ENCODE measurements around the gene ADNP2.
A peak's percentile ranks its signal among the peaks of the same experiment; 100 is the strongest.

The ADNP2 gene

DNA sequence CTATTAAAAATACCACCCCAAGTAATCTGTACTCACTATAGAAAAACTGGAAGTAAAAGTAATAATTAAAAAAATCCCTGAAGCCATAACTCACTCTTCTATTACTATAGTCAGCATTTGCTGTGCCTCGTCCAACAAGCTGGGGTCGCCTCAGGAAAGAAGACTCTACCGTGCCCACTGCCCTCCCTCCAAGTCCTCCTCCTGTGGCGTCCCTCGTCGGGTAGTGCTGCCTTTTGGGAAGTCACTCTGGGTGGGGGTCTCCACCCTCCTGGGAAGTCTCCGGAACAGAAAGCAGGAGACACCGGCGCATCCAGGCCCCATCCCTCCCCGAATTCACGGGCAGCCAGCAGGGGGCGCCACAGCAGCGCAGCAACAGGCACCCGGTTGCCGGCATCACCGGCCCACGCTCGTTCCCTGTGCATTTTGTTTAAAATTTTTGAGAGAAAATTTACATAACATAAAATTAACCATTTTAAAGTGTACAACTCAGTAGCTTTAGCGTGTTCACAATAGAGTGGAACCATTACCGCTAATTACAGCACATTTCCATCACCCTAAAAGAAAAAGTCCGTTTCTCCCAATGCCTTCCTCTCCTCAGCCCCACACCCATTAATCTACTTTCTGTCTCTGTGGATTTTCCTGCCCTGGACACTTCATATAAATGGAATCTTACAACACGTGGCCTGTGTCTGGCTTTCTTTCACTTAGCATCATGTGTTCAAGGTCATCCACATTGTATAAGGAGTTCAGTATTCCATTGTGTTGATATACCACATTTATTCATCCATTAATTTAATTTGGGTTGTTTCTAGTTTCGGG, 62.2 kb downstream of the ADNP2 start:
- peak overlapping the region; percentile 58 for H3K4me3 Mint-ChIP-seq
- peaks cover 9% of the 10 kb centered on the region for H3K36me3 Mint-ChIP-seq (ENCODE audit: insufficient read depth)
- ATAC-seq (replicated peaks; ENCODE audit: extremely low read depth, poor library complexity, severe bottlenecking) (no peak), DNase-seq (ENCODE audit: low spot score in 2 of 2) (peak; percentile 40 to 54)
- H3K27me3 Mint-ChIP-seq: peaks cover 27% of the 10 kb centered on the region
- H3K27ac Mint-ChIP-seq (ENCODE audit: low read depth): peak overlapping the region; percentile 71
- no peaks in the 10 kb centered on the region for H3K9me3 Mint-ChIP-seq
- H3K4me1 Mint-ChIP-seq: peaks cover 31% of the 10 kb centered on the region

DNA sequence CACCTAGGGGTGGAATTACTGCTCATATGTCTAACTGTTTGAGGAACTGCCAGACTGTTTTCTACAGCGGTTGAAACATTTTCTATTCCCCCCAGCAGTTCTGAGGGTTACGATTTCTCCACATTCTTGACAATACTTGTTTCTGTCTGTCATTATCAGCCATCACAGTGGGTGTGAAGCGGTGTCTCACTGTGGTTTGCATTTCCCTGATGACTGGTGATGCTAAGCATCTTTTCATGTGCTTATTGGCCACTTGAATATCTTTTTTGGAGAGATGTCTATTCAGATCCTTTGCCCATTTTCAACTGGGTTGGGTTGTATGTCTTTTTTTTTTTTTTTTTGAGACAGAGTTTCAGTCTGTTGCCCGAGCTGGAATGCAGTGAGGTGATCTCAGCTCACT, 63.0 kb downstream of the ADNP2 start:
- Mint-ChIP-seq H3K27ac (ENCODE audit: low read depth) (peak overlapping the region; percentile 71), H3K36me3 (ENCODE audit: insufficient read depth) (peaks cover 12% of the 10 kb centered on the region), H3K9me3 (no peaks in the 10 kb centered on the region), H3K4me1 (peaks cover 36% of the 10 kb centered on the region), H3K27me3 (peaks cover 27% of the 10 kb centered on the region), H3K4me3 (peak overlapping the region; percentile 58)
- ATAC-seq (replicated peaks; ENCODE audit: extremely low read depth, poor library complexity, severe bottlenecking): peak; percentile 39
- DNase-seq (ENCODE audit: low spot score in 2 of 2): peak in 1 of 2 donors; percentile 57

- H3K4me3 Mint-ChIP-seq: no peak overlapping the region
- H3K4me1 Mint-ChIP-seq: peaks cover 44% of the 10 kb centered on the region
- H3K36me3 Mint-ChIP-seq (ENCODE audit: insufficient read depth): peaks cover 13% of the 10 kb centered on the region
- H3K27ac Mint-ChIP-seq (ENCODE audit: low read depth): no peak overlapping the region
- no peak for DNase-seq (ENCODE audit: low spot score in 2 of 2)
- ATAC-seq (replicated peaks; ENCODE audit: extremely low read depth, poor library complexity, severe bottlenecking): no peak
- H3K9me3 Mint-ChIP-seq: no peaks in the 10 kb centered on the region
- H3K27me3 Mint-ChIP-seq: peaks cover 27% of the 10 kb centered on the region
These were observed 64.0 kb downstream of the ADNP2 start for GRCh38 chr18:80173060-80173459.

GRCh38 chr18:80175451-80176204, 66.6 kb downstream of the ADNP2 start:
- ATAC-seq (replicated peaks; ENCODE audit: extremely low read depth, poor library complexity, severe bottlenecking): peak; percentile 89
- H3K27me3 Mint-ChIP-seq: peaks cover 10% of the 10 kb centered on the region
- peak overlapping the region; percentile 72 for H3K4me3 Mint-ChIP-seq
- H3K27ac Mint-ChIP-seq (ENCODE audit: low read depth): peak overlapping the region; percentile 99
- H3K4me1 Mint-ChIP-seq: peaks cover 55% of the 10 kb centered on the region
- DNase-seq (ENCODE audit: low spot score in 2 of 2): peak; percentile 42 to 90
- no peaks in the 10 kb centered on the region for H3K9me3 Mint-ChIP-seq
- peaks cover 13% of the 10 kb centered on the region for H3K36me3 Mint-ChIP-seq (ENCODE audit: insufficient read depth)

DNA sequence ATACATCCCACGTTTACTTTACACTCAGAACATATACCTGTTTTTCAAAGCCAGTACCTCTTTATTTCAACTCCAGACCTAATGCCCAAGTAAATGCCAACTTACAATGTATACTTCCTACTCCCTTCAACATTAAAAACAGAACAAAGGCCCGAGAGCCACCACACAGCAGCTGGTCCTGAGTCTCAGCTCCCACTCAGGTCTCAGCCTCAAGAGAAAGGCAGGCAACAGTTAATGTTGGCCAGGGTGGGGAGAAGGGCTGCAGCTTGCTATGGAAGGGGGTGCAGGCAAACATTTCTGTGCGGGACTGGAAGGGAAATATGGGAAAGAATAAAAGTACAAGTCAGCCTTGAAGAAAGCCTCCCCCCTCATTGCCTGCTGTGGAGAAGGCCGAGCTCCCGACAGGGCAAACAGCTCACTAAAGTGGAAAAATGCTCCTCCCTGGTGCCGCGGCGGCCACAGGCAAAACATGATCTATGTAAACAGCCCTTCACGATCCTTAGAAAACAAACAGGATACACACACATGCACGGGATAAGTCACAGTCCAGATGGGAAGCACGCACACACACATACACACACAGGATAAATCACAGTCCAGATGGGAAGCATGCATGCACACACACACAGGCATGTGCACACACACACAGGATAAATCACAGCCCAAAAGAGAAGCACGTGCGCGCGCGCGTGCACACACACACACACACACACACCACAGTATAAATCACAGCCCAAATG, 67.4 kb downstream of the ADNP2 start:
- H3K9me3 Mint-ChIP-seq: no peaks in the 10 kb centered on the region
- H3K4me1 Mint-ChIP-seq: peaks cover 50% of the 10 kb centered on the region
- no peak for DNase-seq (ENCODE audit: low spot score in 2 of 2)
- H3K27me3 Mint-ChIP-seq: peaks cover 5% of the 10 kb centered on the region
- no peak overlapping the region for H3K4me3 Mint-ChIP-seq
- no peak for ATAC-seq (replicated peaks; ENCODE audit: extremely low read depth, poor library complexity, severe bottlenecking)
- peaks cover 13% of the 10 kb centered on the region for H3K36me3 Mint-ChIP-seq (ENCODE audit: insufficient read depth)
- peak overlapping the region; percentile 99 for H3K27ac Mint-ChIP-seq (ENCODE audit: low read depth)

DNA sequence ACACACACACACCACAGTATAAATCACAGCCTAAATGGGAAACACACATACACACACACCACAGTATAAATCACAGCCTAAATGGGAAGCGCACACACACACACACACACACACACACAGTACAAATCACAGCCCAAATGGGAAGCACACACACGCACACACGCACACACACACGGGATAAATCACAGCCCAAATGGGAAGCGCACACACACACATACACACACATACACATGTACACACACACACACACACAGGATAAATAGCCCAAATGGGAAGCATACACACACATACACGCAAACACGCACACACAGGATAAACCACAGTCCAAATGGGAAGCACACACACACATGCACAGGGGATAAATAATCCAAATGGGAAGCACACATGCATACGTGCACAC, 68.1 kb downstream of the ADNP2 start:
- H3K4me3 Mint-ChIP-seq: no peak overlapping the region
- H3K27ac Mint-ChIP-seq (ENCODE audit: low read depth): peak overlapping the region; percentile 99
- H3K9me3 Mint-ChIP-seq: no peaks in the 10 kb centered on the region
- H3K36me3 Mint-ChIP-seq (ENCODE audit: insufficient read depth): peaks cover 13% of the 10 kb centered on the region
- H3K4me1 Mint-ChIP-seq: peaks cover 44% of the 10 kb centered on the region
- ATAC-seq (replicated peaks; ENCODE audit: extremely low read depth, poor library complexity, severe bottlenecking) (no peak), DNase-seq (ENCODE audit: low spot score in 2 of 2) (no peak)
- H3K27me3 Mint-ChIP-seq: no peaks in the 10 kb centered on the region

- Mint-ChIP-seq H3K4me3 (no peak overlapping the region), H3K4me1 (peaks cover 40% of the 10 kb centered on the region), H3K36me3 (ENCODE audit: insufficient read depth) (peaks cover 13% of the 10 kb centered on the region), H3K9me3 (no peaks in the 10 kb centered on the region), H3K27ac (ENCODE audit: low read depth) (no peak overlapping the region), H3K27me3 (no peaks in the 10 kb centered on the region)
- ATAC-seq (replicated peaks; ENCODE audit: extremely low read depth, poor library complexity, severe bottlenecking) (no peak), DNase-seq (ENCODE audit: low spot score in 2 of 2) (no peak)
These were observed 70.1 kb downstream of the ADNP2 start for GRCh38 chr18:80178935-80179818.

- H3K27me3 Mint-ChIP-seq: no peaks in the 10 kb centered on the region
These were observed 70.9 kb downstream of the ADNP2 start for GRCh38 chr18:80179857-80180558.

DNA sequence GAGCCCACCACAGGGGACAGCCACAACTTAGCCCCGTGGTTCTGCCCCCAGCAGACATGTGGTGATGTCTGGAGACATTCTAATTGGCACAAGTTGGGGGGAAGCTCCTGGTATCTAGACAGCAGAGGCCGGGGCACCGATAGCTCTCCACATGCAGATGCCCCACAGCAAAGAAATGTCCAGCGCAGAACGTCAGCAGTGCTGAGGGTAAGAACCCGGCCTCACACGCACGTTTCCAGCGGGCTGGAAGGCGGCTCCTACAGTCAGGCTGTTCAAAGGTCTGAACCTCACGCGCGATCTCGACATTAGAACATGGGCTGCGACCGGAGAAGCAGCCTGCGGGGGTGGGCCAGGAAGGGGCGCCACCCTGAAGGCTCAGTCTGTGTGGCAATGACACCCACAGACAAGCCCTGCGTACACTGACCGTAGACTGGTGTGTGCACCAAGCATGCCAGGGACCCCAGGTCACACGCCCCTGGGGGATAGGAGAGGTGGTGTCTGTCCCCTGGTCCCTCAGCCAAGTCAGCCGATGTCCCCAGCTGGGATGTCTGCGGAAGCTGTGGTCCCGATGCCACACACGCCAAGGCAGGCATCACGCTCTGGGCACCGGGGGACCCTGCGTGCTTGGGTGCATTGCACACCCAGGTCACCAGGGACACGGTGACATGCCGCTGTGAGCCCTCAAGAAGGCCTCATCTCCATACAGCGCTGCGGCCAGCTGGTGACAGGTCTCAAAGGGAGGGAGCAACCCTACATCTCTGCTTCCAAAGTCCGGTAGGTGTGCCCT, 71.9 kb downstream of the ADNP2 start:
- DNase-seq (ENCODE audit: low spot score in 2 of 2): no peak
- no peak overlapping the region for H3K27ac Mint-ChIP-seq (ENCODE audit: low read depth)

More at GRCh38 chr18:80179857-80180558, 70.9 kb downstream of the ADNP2 start:
- Mint-ChIP-seq H3K36me3 (ENCODE audit: insufficient read depth) (peaks cover 11% of the 10 kb centered on the region), H3K4me3 (no peak overlapping the region), H3K27ac (ENCODE audit: low read depth) (no peak overlapping the region), H3K4me1 (peaks cover 36% of the 10 kb centered on the region), H3K9me3 (no peaks in the 10 kb centered on the region)
- ATAC-seq (replicated peaks; ENCODE audit: extremely low read depth, poor library complexity, severe bottlenecking) (no peak), DNase-seq (ENCODE audit: low spot score in 2 of 2) (no peak)

DNA sequence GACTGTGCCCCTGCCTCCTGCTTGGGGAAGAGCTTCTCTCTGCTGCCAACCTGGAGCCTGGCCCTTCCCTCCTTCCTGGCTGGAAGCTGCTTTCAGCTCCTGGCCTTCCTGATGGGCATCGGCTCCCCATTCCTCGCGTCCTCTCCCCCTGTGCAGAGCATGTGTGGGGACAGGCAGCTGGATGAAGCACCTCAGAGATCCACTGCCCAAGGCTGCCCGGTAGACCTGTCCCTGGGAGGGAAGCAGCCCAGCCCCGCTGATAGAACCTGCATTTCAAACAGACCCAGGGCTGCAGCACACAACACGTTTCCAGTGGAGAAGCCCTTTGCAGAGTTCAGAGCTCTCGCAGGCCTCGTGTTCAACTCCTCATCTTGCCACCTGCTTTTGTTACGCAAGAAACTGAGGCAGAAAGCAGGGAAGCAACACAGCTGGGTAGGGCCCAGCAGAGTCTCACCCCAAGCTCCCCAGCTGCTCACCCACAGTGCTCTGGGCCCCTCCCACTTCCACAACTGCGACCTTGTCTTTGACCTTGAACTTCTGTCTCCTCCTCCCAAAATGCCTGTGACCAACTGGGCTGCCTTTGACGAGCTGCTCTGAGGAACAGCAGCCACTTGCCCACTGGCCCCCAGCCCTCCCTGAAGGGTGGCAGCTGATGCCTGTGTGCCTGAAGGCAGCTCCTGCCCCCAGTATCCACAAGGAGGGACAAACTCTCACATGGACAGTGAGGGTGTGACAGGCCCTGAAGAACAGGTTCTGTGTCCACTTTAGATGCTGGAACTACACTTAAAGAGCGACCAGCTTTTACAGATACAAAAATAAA, 72.8 kb downstream of the ADNP2 start:
- Mint-ChIP-seq H3K27ac (ENCODE audit: low read depth) (no peak overlapping the region), H3K4me1 (peaks cover 19% of the 10 kb centered on the region), H3K36me3 (ENCODE audit: insufficient read depth) (peaks cover 2% of the 10 kb centered on the region), H3K4me3 (no peak overlapping the region), H3K27me3 (no peaks in the 10 kb centered on the region), H3K9me3 (no peaks in the 10 kb centered on the region)
- DNase-seq (ENCODE audit: low spot score in 2 of 2): no peak
- no peak for ATAC-seq (replicated peaks; ENCODE audit: extremely low read depth, poor library complexity, severe bottlenecking)

More for the DNA sequence above, 71.9 kb downstream of the ADNP2 start:
- peaks cover 4% of the 10 kb centered on the region for H3K36me3 Mint-ChIP-seq (ENCODE audit: insufficient read depth)
- peaks cover 27% of the 10 kb centered on the region for H3K4me1 Mint-ChIP-seq
- no peaks in the 10 kb centered on the region for H3K9me3 Mint-ChIP-seq
- no peaks in the 10 kb centered on the region for H3K27me3 Mint-ChIP-seq
- no peak overlapping the region for H3K4me3 Mint-ChIP-seq
- no peak for ATAC-seq (replicated peaks; ENCODE audit: extremely low read depth, poor library complexity, severe bottlenecking)
